ENCODE results near the gene ANKRD12. TPM values are rescaled to one million over a fixed set of nuclear protein-coding genes. Genes with fewer than 3 reads are reported as not detected.

Gene ANKRD12
- total RNA-seq, 2 experiments from 2014 or later = 65.9 to 66.5 TPM

GRCh38 chr18:9113468-9114149 is 23.0 kb upstream of the ANKRD12 start:
- H3K36me3 ChIP-seq (ENCODE audit: insufficient read depth, low read length) = peaks cover 91% of the 10 kb centered on the region
- peaks cover 8% of the 10 kb centered on the region; the same call in 1 of the 2 replicates for H4K20me1 ChIP-seq (ENCODE audit: insufficient read depth, low read length)
- DNase-seq (ENCODE audit: low spot score) = no peak
- ChIA-PET POLR2A (interaction anchor here (0.6 to 4.0 kb wide), 4 partner anchors 10 to 36 kb away, joined by 3 to 25 read pairs (median 4); partner anchors contain the start of gene NDUFV2), CTCF (ENCODE audit: unreplicated experiment) (interaction anchor here (1.2 kb wide), 1 partner anchor 10 kb away, joined by 3 read pairs; no protein-coding TSS in a partner anchor)
- peaks cover 100% of the 10 kb centered on the region for H3K79me2 ChIP-seq (ENCODE audit: insufficient read depth, low read depth, low read length)
- no peaks in the 10 kb centered on the region for H3K9me3 ChIP-seq (ENCODE audit: low read length)
- H3K9me2 ChIP-seq (ENCODE audit: insufficient read depth, low read length) = no peaks in the 10 kb centered on the region
- TF ChIP-seq CTCF (conservative IDR thresholded peaks at IDR 0.05; ENCODE audit: low read length) (no peak), EZH2phosphoT487 (IDR thresholded peaks at IDR 0.05; ENCODE audit: borderline replicate concordance, low read depth, low read length) (no peak)
- H3K4me3 ChIP-seq (ENCODE audit: low read depth, low read length, poor library complexity, severe bottlenecking) = no peak overlapping the region
- H3K27ac ChIP-seq (ENCODE audit: low read depth, low read length, poor library complexity, severe bottlenecking) = no peak overlapping the region
- BruUV-seq (replicated peaks) = no TSS peak
- H3K4me1 ChIP-seq (ENCODE audit: insufficient read depth, low read length, poor library complexity, severe bottlenecking) = peaks cover 44% of the 10 kb centered on the region
- H3K4me2 ChIP-seq (ENCODE audit: low read length) = no peak overlapping the region
- H2AFZ ChIP-seq (ENCODE audit: low read length) = no peak overlapping the region
- intact Hi-C loops (cut with micrococcal nuclease; ENCODE audit: unreplicated experiment) = no loop called here

GRCh38 chr18:9115984-9116383 is 20.6 kb upstream of the ANKRD12 start:
- Histone ChIP-seq H2AFZ (ENCODE audit: low read length) (no peak overlapping the region), H3K27ac (ENCODE audit: low read depth, low read length, poor library complexity, severe bottlenecking) (no peak overlapping the region), H3K4me3 (ENCODE audit: low read depth, low read length, poor library complexity, severe bottlenecking) (no peak overlapping the region), H3K79me2 (ENCODE audit: insufficient read depth, low read depth, low read length) (peaks cover 100% of the 10 kb centered on the region), H3K9me2 (ENCODE audit: insufficient read depth, low read length) (no peaks in the 10 kb centered on the region), H3K9me3 (ENCODE audit: low read length) (no peaks in the 10 kb centered on the region), H3K4me1 (ENCODE audit: insufficient read depth, low read length, poor library complexity, severe bottlenecking) (peaks cover 38% of the 10 kb centered on the region), H3K4me2 (ENCODE audit: low read length) (0 out of 2 replicates have a peak overlapping the region, but pooled peaks have one; percentile 19), H3K36me3 (ENCODE audit: insufficient read depth, low read length) (peaks cover 92% of the 10 kb centered on the region), H4K20me1 (ENCODE audit: insufficient read depth, low read length) (no peaks in the 10 kb centered on the region)
- TF ChIP-seq CTCF (conservative IDR thresholded peaks at IDR 0.05; ENCODE audit: low read length) (no peak), EZH2phosphoT487 (IDR thresholded peaks at IDR 0.05; ENCODE audit: borderline replicate concordance, low read depth, low read length) (no peak)
- no TSS peak for BruUV-seq (replicated peaks)
- ChIA-PET POLR2A (interaction anchor here (1.6 to 4.0 kb wide), 4 partner anchors 10 to 66 kb away, joined by 3 to 25 read pairs (median 6); partner anchors contain the start of gene NDUFV2), CTCF (ENCODE audit: unreplicated experiment) (no interaction called here)
- no peak for DNase-seq (ENCODE audit: low spot score)
- intact Hi-C loops (cut with micrococcal nuclease; ENCODE audit: unreplicated experiment) = no loop called here
